ENCODE measurements around the gene SH2D4B.

The SH2D4B gene

DNA sequence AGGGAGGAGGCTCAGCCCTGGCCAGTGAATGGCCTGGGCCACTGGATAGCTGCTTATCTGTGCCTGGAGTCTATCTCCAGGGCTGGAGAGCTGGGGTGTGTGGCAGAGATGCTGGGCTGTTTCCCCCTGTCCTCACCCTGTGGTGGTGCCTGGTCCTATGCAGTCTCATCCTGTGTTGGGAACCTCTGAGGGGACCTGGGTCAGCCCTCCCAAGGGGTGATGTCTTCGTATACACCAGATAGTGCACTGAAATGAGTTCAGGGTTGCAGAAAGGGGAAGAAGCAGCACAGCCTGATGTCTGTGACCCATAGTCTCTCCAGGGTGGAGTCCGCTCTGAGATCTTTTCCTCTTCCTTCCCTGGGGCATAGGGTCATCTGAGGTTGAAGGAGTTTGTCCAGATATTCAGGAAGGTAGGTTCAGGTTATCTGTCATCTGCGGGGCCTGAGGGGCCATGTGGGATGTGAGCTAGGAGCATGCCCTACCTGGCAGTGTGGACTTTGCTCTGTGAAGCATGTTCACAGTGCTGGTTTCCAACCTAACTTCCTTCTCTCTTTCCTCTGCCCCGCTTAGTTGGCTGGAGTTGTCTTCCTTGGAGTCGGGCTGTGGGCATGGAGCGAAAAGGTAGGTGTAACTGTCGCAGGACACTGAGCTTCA is 33.4 kb upstream of the SH2D4B start:
- DNase-seq = no peak

DNA sequence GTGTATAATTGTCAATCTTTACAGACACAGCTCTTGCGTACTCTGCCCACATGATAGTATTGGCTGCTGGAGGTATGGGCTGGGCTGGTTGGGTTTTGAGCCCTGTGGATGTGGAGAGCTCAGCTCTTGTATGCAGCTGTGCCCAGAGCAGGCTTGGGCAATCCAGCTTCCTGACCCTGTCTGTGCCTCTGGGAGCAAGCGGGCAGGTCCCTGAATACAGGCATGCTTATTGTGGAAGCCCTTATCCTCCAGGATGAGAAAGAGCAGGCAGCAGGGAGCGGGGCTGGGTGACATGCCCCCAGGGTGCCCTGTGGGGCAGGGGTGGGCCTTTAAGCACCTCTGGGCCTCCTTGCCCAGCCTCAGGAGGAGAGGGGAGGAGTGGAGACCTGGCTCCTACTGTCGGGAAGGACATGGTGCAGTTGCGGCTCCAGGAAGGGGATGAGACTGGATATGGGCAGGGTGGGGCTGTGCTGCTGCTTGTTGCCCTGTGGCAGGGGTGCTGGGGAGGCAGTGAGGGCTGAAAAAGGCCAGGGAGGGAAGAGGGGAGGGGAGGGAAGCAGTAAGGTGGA is 32.7 kb upstream of the SH2D4B start:
- DNase-seq = no peak

DNA sequence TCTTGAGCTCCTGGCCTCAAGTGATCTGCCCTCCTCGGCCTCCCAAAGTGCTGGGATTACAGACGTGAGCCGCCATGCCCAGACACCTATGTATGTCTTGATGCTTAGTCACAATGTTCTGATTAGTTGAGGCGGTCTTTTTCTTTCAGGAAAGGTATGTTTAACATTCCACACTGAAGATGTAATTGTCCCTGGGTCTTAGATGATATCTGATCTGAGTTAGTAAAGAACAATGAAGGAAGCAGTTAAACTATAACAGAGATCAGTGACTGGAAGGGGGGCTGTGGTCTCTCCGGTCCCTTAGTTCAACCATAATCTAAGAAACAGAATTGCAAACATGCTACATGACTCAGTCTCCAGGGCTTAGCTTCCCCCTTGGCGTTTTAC is 31.5 kb upstream of the SH2D4B start:
- DNase-seq = no peak

DNA sequence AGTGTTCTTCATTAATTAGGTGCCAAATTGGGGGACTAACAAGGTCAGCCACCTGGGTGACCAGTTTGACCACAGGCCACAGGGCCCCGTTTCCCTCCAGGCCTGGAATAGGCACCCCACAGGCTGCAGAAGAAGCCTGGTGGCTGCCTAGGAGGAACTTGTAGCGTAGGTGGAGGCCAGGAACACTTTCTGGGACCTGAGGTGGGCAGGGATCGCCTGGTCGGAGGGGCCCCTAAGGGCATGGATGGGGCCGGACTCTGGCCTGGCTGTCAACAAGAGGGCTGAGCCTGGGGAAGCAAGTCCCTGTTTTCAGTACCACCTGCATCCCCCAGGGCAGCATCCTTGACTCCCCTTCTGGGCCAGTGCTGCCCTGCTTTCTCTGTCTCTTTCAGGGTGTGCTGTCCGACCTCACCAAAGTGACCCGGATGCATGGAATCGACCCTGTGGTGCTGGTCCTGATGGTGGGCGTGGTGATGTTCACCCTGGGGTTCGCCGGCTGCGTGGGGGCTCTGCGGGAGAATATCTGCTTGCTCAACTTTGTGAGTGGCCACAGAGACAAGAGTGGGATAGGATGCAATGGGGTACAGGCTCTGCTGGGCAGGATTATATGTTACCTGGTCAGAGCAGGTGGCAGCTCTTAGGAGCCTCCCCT is 30.7 kb upstream of the SH2D4B start:
- DNase-seq = no peak

DNA sequence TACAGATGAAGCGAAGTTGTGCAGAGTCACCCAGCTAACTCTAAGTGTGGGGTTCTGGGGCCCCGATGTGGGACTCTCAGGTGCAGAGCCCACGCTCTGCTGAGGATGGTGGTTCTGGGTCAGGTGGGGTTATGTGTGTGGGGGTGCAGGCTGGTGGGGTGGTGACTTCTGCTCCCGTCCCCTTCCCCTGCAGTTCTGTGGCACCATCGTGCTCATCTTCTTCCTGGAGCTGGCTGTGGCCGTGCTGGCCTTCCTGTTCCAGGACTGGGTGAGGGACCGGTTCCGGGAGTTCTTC is 28.6 kb upstream of the SH2D4B start:
- DNase-seq = no peak

DNA sequence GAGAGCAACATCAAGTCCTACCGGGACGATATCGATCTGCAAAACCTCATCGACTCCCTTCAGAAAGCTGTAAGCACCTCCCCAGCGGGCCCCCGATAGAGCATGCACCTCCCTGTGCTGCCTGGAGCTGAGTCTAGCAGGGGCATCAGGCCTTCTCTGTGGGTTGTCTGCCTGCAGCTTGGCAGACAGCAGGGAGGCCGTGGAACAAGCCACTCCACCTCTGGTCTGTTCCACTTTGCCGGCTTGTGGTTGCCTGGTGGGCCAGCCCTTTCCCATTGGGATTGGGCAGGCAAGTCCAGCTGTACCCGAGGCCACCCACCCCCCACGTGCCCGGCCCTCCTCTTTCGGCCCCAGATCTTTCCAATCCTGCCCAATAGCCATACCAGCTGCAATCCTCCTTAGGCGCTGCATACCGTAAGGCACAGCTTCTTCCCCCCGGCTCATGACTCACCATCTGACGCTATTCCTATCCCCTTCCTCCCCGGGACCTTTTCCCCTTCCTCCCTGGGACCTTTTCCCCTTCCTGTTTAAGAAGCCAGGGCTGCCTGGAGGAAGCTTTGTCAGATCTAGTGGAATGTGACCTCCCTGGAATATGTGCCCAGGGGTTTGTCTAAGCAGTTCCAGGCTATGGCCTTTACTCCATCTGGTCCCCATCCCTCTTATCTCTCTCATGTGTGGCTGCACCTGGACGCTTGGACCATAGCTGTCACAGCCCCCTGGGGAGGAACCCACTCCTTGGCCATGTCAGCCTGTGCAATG is 28.1 kb upstream of the SH2D4B start:
- no peak for DNase-seq

DNA sequence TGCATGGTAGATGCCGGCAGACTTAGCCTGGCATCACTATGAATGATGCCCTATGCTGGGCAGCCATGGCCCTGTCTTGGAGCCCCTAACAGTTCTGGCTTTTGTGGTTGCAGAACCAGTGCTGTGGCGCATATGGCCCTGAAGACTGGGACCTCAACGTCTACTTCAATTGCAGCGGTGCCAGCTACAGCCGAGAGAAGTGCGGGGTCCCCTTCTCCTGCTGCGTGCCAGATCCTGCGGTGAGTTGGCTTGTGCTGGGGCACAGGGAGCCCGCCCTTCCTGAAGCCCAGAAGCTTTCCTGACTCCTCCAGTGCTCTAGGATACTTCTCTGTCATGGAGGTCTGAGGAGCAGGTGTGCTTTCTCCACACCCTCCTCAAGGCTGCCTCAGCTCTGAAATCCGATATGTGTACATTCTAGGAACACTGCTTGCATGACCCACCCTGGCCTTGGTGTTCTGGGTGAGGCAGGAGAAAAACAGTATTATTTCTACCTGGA is 25.6 kb upstream of the SH2D4B start:
- DNase-seq = no peak

DNA sequence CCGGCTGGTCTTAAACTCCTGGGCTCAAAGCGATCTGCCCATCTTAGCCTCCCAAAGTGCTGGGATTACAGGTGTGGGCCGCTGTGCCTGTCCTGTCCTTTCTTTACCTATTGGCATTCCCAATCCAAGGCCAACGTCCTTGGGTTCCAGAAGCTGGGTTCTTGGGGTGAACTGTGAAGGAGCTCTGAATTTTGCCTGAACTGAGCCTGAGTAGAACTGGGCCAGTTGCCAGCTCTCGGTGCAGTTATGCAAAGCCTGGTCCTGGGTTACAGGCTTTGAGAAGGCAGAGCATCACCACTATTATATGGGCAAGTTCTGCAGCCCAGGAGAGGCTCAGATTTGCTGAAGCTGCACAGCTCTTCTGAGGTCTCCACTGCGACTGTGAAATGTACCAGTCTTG is 24.6 kb upstream of the SH2D4B start:
- no peak for DNase-seq

DNA sequence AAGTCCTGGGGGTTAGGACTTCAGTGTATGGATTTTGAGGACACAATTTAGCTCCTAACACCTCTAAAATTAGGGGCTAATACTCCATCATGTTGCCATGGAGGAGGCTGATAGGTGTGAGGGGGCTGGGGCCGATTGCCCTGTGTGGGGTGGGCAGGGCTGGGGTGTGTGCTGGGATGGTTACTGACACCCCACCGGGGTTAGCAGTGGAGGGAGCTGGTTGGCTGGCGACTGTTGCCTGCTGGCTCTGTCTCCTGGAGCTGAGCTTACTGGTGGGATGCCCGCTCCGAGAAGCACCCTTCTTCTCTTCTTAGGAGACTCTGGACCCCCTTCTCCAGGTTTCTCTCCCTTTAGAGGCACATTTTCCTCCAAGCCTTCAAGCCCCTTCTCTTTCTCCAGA is 22.2 kb upstream of the SH2D4B start:
- no peak for DNase-seq

DNA sequence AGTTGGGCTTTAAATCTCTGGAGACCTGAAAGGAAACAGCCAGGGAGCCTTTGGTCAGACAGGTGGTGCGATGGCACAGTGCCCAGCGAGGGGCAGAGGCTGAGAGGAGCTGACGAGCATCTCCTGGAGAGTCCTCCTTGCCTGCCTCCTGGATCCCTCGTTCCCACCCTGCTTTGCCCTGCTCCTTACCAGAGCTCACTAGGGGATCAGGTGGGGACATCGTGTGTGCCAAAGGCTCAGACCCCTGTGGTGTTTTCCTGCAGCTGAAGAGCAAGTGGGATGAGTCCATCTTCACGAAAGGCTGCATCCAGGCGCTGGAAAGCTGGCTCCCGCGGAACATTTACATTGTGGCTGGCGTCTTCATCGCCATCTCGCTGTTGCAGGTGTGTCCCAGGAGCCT is 21.8 kb upstream of the SH2D4B start:
- no peak for DNase-seq

DNA sequence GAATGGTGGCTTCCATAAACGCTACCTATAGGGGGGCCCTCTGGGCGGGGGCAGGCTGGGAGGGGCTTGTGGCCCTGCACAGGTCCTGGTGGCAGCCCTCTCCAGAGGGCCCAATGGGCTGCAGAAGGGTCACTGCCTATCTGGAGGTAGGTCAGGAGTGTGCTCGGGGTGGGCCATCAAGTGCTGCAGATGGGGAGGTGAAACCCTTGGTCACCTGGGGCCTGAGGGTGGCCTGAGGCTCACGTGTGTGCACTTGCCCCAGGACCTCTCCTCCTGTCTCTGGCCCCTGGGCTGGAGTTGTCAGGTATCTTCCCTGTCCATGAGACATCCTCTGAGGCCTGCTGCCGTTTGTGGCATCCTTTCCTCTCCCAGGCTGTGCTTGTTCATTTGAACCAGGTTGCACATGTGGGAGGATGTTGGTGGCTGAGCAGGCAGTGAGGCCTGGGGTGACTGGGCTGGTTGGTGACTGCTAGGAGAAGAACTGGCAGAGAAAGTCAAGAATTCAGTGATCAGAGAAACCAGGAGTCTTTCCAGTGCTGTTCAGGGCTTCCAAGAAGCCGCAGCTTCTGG is 21.1 kb upstream of the SH2D4B start:
- DNase-seq = no peak

DNA sequence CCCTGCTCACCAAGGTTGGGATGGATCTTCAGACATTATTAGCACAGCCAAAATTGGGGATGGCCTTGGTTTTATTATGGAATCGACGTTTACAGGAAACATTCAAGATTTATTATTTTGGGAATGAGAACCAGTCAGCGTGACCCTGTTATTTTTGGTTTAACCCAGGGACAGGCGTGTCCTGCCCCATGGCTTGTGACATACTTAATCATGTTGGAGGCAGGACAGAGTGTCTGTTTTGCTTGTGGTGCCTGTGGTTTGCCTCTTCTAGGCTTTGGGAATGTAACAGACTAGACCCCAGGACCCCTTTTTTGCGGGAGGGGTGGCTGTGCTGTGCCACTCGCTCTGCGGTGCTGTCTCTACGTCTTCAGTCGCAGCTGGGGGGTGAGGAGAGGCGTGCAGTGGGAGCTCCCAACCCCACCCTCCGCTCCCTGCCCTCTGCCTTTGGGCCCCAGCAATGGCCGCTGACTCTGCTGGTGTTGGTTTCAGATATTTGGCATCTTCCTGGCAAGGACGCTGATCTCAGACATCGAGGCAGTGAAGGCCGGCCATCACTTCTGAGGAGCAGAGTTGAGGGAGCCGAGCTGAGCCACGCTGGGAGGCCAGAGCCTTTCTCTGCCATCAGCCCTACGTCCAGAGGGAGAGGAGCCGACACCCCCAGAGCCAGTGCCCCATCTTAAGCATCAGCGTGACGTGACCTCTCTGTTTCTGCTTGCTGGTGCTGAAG is 20.1 kb upstream of the SH2D4B start:
- DNase-seq = no peak

DNA sequence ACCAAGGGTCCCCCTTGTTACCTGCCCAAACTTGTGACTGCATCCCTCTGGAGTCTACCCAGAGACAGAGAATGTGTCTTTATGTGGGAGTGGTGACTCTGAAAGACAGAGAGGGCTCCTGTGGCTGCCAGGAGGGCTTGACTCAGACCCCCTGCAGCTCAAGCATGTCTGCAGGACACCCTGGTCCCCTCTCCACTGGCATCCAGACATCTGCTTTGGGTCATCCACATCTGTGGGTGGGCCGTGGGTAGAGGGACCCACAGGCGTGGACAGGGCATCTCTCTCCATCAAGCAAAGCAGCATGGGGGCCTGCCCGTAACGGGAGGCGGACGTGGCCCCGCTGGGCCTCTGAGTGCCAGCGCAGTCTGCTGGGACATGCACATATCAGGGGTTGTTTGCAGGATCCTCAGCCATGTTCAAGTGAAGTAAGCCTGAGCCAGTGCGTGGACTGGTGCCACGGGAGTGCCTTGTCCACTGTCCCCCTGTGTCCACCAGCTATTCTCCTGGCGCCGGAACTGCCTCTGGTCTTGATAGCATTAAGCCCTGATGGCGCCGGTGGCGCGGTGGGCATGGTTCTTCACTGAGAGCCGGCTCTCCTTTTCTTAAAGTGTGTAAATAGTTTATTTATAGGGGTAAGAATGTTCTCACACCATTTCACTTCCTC is 19.4 kb upstream of the SH2D4B start:
- DNase-seq = no peak

DNA sequence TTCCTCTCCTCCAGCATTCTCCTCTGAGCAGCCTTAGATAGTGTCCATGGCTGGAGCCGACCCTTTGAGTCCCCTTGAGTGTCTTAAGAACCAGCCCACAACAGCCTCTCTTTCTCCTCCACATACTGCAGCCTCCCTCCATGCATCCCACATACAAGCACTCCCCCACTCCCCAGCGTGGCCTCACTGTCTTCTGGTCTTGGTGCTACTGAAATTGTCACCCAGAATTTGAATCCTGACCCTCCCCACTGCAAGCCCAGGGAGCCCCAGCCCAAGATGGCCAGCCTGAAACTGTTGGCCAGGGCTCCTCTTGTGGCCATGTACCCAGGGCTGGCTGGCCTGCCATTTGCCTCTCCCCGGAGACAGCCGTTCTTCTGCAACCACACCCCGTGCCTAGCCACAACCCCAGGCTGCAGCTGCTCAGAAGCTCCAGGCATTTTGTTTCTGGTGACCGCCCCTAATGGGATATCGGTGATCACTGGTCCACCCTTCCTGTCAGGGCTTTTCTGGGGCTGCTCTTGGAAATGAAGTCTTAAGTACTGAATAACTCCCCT is 18.8 kb upstream of the SH2D4B start:
- no peak for DNase-seq

DNA sequence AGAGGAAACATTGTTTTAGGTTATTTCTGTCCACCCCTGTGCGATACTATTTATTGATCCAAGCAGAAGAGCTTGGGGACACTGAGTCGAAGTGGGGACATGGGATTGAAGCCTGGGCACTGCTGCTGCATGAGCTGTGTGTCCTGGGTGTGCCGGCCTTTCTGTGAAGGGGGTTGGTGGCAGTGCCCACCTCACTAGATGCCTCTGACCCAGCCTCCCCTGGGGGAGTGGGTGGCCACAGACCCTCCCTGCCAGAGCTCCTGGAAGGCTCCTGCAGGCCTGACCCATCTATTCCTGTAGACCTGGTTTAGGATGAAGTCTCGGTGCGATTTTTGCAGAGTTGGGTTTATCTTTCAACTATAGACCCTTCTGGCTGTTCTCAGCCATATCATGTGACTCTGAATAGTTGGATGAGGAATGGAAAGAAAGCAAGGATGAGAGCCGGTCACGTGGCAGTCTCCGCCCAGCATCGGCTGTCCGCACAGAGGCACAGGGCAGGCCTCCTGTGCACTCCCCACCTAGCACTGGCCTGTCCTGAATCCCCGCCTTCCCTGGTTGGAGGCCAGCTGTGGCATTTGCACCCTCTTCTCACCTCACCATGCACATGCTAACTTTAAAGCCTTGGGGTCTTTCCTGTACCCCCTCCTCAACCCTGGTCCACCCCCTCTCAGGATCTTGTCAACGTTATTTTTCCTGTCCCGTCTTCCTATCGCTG is 17.6 kb upstream of the SH2D4B start:
- no peak for DNase-seq

DNA sequence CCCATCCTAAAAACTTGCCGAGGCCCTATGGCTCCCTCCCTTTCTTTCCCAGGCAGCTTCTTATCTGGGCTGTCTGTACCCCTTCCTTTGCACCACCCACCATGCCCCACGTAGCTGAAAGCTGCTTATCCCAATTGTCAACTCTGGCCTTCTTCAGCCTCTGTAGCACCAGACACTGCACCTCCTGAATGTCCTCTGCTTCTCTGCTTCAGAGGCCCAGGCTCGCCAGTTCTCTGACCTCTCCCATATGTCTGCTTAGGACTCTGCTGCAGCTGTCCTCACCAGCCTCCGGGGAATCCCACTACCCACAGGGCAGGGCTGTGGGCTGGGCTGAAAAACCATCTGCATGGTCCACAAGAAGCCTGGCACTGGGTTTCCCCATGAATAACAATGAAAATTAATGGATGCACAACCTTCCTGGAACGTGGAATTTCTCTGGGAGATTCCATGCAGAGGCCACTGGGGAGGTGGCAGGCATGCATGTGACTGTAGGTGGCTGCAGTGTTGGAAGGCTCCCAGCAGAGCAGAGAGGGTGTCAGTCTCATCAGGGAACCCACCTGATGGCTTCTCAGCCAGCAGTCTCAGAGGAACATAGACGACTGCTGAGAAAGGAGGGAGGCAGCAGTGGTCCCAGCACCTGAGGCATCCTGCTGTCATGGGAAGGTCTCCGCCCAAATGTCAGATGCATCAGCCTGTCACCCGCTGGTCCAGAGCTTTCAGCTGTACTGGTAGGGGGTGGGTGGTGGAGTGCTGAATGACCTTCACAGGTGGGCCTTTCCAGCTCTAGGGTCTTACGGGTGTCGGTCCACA is 16.8 kb upstream of the SH2D4B start:
- DNase-seq = no peak

DNA sequence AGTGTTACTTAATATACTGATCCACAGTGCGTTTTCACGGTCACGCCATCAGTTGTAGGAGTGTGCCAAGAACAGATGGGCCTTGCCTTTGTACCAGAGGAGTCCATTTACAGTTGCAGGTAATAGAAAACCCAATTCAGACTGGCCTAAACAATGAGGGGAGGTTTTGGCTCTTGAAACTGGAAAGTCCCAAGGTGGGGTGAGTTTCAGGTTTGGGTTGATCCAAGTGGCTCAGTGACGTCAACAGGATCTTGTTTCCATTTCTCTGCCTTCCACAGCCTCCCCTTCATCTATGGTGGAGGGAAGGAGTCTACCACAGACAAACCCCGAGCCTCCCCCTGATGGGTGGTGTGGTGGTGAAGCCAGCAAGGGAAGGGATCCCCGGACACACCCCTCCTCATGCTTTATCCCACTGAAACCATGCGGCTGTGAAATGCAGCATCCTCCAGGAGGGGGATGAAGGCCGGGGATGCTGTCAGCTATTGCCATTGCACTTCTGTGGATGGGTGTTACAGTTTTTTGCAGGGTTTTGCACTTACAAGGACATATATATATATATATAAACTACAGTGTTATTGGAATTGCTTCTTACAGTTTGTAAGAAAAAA is 14.8 kb upstream of the SH2D4B start:
- DNase-seq = no peak

DNA sequence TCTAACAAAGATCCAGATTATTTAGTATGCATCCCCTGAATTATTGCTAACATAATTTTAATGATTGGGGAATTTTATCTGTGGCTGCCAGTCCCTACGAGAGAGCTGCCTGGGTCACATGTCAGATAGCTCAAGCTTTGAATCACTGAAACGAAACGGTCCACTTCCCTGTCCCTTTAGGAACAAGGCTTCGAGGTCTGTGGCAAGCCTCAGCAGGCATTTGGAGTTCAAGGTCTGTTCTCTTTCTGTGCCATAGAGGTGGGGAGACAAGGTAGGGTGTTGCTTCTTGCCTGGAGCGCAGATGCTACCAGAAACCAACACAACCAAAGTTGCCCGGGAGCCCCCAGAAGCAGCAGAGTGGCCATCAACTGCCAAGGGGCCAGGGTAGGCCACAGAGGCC is 13.9 kb upstream of the SH2D4B start:
- DNase-seq = no peak

DNA sequence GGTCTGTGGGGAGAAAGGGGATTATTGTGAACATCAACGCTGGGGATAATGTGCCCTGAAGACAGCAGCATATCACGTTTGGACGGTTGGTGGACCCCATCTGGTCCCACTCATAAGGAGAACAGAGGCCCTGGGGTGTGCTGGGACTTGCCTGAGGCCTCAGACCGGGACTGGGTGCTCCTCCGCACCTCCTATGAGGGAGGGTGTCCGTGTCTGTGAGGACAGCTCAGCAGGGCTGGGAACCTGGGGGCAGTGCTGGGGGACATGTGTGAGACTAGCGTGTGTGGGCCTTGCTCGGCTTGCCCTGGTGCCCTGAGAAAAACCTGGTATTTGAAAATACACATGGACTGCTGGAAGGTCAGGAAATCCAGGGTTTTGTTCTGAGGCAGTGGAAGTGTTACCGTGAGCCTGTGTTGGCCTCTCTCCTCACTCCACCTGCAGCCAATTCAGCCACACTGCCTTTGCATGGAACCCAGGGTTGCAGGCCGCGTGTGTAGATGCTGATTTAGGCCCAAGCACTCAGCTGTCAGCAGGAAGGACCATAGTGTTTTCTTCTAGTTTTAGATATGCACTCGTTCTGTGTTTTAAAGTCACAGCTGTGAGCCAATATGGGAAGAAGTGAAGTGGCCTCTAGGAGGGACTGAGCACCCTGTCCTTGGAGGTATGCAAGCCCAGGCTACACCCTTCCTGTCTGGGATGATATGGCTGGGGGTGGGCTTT is 13.4 kb upstream of the SH2D4B start:
- DNase-seq = no peak
